ENCODE results near the gene TRIM50. TPM values are rescaled to one million over a fixed set of nuclear protein-coding genes. Genes with fewer than 3 reads are reported as not detected.
"Not testable (repeated sequence)": the region's sequence is repeated elsewhere in the genome, so short reads cannot be mapped to it uniquely, and the experiment has no call there.

Gene TRIM50
- total RNA-seq, result not detected

GRCh38 chr7:73327922-73328321 is at the start of gene TRIM50, which contains the start of gene FKBP6:
Gene TRIM50 (minus strand): TSS chr7:73328082. CDS start chr7:73324787, 3,295 bp downstream.
Gene FKBP6 (plus strand): TSS chr7:73328161. CDS start chr7:73328429, 268 bp downstream.
- DNase-seq (ENCODE audit: low spot score); H3K4me3 ChIP-seq; H3K36me3 ChIP-seq; H3K27me3 ChIP-seq; H3K9me3 ChIP-seq; H3K27ac ChIP-seq: not testable (repeated sequence)
- peaks cover 0 to 11% of the 10 kb centered on the region in 2 donors for H3K4me1 ChIP-seq

GRCh38 chr7:73376671-73377412 is 49.0 kb upstream of the TRIM50 start:
- Histone ChIP-seq H3K9me3 (no peaks in the 10 kb centered on the region), H3K27me3 (peaks cover 0 to 5% of the 10 kb centered on the region in 2 donors), H3K27ac (no peak overlapping the region), H3K36me3 (no peaks in the 10 kb centered on the region), H3K4me1 (no peaks in the 10 kb centered on the region), H3K4me3 (no peak overlapping the region)
- TF ChIP-seq CTCF (IDR thresholded peaks at IDR 0.05), result no peak
- DNase-seq (ENCODE audit: low spot score), result no peak

- H3K27me3 ChIP-seq, result not testable (repeated sequence)
Observed at GRCh38 chr7:73376262-73376661, 48.4 kb upstream of the TRIM50 start.

GRCh38 chr7:73373741-73374140 is 45.9 kb upstream of the TRIM50 start:
- peaks cover 0 to 5% of the 10 kb centered on the region in 2 donors for H3K27me3 ChIP-seq
- no peaks in the 10 kb centered on the region for H3K9me3 ChIP-seq
- no peak overlapping the region for H3K4me3 ChIP-seq
- no peak for TF ChIP-seq CTCF (IDR thresholded peaks at IDR 0.05)
- no peak for DNase-seq (ENCODE audit: low spot score)
- no peaks in the 10 kb centered on the region for H3K4me1 ChIP-seq
- no peaks in the 10 kb centered on the region for H3K36me3 ChIP-seq
- H3K27ac ChIP-seq, result no peak overlapping the region

More at GRCh38 chr7:73376262-73376661, 48.4 kb upstream of the TRIM50 start:
- not testable (repeated sequence) for H3K27ac ChIP-seq; H3K4me3 ChIP-seq; H3K4me1 ChIP-seq; DNase-seq (ENCODE audit: low spot score); H3K36me3 ChIP-seq; H3K9me3 ChIP-seq

- no peaks in the 10 kb centered on the region for H3K36me3 ChIP-seq
- H3K27me3 ChIP-seq, result no peaks in the 10 kb centered on the region
- no peak for DNase-seq (ENCODE audit: low spot score)
- no peaks in the 10 kb centered on the region for H3K4me1 ChIP-seq
- TF ChIP-seq CTCF (IDR thresholded peaks at IDR 0.05), result no peak
- H3K4me3 ChIP-seq, result no peak overlapping the region
- H3K9me3 ChIP-seq, result no peaks in the 10 kb centered on the region
- H3K27ac ChIP-seq, result no peak overlapping the region
Observed at GRCh38 chr7:73369622-73370021, 41.7 kb upstream of the TRIM50 start.

- Histone ChIP-seq H3K4me1 (no peaks in the 10 kb centered on the region), H3K27me3 (no peaks in the 10 kb centered on the region), H3K4me3 (no peak overlapping the region), H3K36me3 (no peaks in the 10 kb centered on the region), H3K9me3 (no peaks in the 10 kb centered on the region), H3K27ac (no peak overlapping the region)
- TF ChIP-seq CTCF (IDR thresholded peaks at IDR 0.05), result no peak
- DNase-seq (ENCODE audit: low spot score), result no peak
Observed at GRCh38 chr7:73369009-73369408, 41.1 kb upstream of the TRIM50 start.

- no peak overlapping the region for H3K4me3 ChIP-seq
- no peaks in the 10 kb centered on the region for H3K4me1 ChIP-seq
- H3K36me3 ChIP-seq, result no peaks in the 10 kb centered on the region
- DNase-seq (ENCODE audit: low spot score), result no peak
- no peaks in the 10 kb centered on the region for H3K27me3 ChIP-seq
- H3K27ac ChIP-seq, result no peak overlapping the region
- no peak for TF ChIP-seq CTCF (IDR thresholded peaks at IDR 0.05)
- no peaks in the 10 kb centered on the region for H3K9me3 ChIP-seq
Observed at GRCh38 chr7:73366990-73367389, 39.1 kb upstream of the TRIM50 start.

Data from right atrium auricular region (tissue), 2 donors.